HG02970 (cell line): ENCODE results near the gene PNLIPRP2.

Experiments
- ATAC-seq: cut with Tn5 transposase; IDR thresholded peaks from one replicate; pipeline ENCODE4 v1.9.1; 2021; ENCODE audit warnings: mild to moderate bottlenecking, moderate library complexity, moderate number of reproducible peaks; ENCODE audit not compliant: unreplicated experiment, low FRiP score

Gene PNLIPRP2

DNA sequence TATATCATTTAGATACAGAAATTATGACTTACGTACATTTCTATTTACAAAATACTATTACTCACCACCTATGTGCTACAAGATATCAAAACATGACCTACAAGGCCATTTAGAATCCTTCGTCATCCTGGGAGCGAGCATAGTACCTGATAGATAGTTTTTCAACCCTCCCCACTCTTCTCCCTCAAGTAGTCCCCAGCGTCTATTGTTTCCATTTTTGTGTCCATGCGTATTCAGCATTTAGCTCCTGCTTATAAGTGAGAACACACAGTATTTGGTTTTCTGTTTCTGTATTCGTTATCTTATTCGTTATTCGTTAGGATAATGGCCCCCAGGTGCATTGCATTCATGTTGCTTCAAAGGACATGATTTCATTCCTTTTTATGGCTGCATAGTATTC lies 28.1 kb downstream of the PNLIPRP2 start:
- no peak for ATAC-seq

- no peak for ATAC-seq
Measured at GRCh38 chr10:116653885-116654284, 33.1 kb downstream of the PNLIPRP2 start.

GRCh38 chr10:116654816-116655215 lies 34.1 kb downstream of the PNLIPRP2 start:
- no peak for ATAC-seq

- no peak for ATAC-seq
Measured at GRCh38 chr10:116655568-116655967, 34.8 kb downstream of the PNLIPRP2 start.

DNA sequence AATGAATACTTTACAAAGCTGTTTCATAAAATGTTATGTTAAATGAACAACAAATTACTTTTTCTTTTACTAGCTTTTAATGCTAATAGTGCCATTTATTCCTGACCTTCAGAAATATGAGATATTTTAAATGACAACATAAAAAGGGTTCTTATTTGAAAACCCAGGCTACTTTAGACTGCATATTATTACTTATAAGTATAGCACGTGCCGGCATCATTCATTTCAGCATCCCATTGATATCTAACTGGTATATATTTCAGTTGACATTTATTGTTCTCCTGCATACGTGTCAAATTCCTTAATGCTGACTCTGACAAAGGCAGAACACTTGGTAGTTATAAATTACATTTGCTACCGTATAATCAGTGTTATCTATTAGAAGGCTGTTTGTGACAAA lies 35.3 kb downstream of the PNLIPRP2 start:
- no peak for ATAC-seq

DNA sequence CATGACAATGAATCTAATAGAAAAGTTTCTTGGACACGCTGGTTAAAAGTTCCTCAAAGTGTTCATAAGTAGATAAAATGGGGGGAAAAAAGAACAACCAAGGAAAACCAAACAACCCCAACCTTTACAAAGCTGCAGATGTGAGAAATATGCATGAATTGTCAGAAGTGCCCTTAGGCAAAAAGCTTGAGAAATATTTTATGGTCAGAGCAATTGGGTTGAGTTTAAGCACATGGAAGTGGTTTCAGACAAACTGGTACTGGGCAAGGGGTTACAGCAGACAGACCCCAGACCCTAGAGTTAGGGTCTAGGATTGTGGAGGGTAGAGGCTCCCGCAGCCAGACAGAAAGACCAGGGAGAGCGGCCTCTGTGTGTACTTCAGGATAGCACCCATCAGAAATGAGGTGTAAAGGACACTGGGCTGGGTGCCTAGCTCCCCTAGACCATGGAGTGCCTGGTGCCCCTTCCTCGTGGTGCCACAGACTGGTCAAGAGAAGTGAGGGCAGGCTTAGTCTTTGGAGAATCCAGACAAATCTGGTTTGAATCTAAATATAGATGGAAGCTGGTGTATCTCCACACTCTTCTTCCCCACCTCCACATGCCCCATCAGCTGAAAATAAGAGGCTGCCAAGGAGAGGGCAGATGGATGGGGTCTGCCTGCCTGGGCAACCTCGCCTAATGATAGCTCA lies 37.3 kb downstream of the PNLIPRP2 start:
- no peak for ATAC-seq

DNA sequence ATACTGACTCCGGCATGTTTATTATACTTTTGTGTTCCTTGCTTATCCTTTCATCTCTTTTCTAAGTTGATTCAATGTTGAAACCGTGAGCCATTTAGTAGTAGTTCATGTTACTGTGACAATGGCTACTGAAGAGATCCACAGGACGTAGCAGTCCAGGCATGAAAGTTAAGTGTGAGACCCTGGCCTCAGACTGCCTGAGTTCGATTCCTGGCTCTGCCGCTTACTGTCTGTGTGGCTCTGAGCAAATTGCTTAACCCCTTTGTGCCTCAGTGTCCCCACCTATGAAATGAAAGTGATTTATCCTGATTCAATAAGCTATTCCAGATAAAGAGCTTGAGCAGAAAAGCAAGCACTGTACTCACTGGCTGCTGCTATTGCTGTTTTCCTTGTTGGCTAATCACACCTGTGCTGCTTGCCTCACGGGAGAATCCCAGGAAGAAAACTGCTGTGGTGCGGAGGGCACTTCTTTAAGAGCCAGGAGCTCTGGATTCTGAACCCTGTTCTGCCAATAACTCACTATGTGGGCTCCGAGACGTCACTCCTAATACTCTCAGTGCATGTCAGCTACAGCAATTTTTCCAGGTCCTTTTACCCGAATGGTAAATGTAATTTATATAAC lies 38.4 kb downstream of the PNLIPRP2 start:
- no peak for ATAC-seq

DNA sequence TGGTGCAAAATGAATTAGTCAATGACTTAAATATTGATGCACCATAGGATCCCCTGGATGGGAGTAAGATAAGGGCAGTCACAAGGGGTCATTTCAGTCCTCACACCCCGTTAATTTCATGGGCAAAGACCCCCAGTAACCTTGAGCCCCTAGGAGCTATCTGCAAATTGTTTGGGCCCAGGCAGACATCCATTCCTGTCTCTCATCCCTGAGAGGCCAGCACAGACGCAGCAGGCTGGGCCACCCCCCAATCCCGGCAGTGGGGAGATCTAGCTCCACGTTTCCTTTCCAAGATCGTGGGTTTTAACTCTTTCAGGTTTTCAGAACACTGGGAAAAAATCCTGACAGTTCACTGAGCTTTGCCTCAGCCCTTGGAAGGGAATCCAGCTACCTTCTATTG lies 40.1 kb downstream of the PNLIPRP2 start:
- ATAC-seq = no peak

- ATAC-seq = no peak
Measured at GRCh38 chr10:116663342-116663741, 42.6 kb downstream of the PNLIPRP2 start.

- ATAC-seq = no peak
Measured at GRCh38 chr10:116664631-116665030, 43.9 kb downstream of the PNLIPRP2 start.

- ATAC-seq = no peak
Measured at GRCh38 chr10:116665541-116666125, 44.9 kb downstream of the PNLIPRP2 start.

- ATAC-seq = no peak
Measured at GRCh38 chr10:116667484-116667883, 46.7 kb downstream of the PNLIPRP2 start.

DNA sequence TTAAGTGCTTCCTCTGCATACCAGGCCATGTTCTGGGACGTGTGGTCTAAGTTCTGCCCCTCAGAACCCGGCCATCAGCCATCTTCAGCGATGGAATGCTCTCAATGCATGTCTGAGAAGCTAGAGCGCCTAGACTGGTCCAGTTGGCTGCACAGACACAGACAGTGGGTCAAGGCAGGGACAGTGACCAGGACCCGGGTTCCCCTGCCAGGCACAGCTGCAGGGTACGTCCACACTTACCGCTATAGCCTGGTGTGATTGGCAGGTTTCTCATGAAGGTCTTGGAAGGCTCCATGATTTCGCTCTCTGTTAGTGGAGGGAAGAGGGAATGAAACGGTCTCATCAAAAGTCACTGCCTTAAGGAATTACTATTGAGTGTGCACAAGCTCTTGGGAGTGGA lies 47.3 kb downstream of the PNLIPRP2 start:
- no peak for ATAC-seq

GRCh38 chr10:116668446-116668845 lies 47.7 kb downstream of the PNLIPRP2 start:
- no peak for ATAC-seq

- ATAC-seq = no peak
Measured at GRCh38 chr10:116669080-116669479, 48.3 kb downstream of the PNLIPRP2 start.

- no peak for ATAC-seq
Measured at GRCh38 chr10:116669832-116670644, 49.3 kb downstream of the PNLIPRP2 start.

DNA sequence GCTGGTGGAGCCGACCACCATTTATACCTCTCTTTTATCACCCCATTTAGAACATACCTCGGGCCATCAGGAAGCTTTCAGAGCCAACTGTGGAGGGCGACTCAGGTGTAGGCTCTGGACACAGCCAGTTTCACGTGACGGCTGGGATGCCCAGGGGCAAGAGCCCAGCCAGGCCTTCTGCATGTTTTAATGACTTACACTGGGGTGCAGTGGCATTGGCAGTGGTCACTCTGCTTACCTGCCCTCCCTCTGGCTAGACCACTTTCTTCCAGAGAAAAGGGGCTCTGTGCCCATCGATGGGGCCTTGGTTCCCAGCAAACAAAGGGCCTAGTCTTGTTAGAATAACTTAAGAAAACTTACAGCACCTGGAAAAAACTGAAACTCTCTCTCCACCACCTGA lies 50.0 kb downstream of the PNLIPRP2 start:
- ATAC-seq = no peak

DNA sequence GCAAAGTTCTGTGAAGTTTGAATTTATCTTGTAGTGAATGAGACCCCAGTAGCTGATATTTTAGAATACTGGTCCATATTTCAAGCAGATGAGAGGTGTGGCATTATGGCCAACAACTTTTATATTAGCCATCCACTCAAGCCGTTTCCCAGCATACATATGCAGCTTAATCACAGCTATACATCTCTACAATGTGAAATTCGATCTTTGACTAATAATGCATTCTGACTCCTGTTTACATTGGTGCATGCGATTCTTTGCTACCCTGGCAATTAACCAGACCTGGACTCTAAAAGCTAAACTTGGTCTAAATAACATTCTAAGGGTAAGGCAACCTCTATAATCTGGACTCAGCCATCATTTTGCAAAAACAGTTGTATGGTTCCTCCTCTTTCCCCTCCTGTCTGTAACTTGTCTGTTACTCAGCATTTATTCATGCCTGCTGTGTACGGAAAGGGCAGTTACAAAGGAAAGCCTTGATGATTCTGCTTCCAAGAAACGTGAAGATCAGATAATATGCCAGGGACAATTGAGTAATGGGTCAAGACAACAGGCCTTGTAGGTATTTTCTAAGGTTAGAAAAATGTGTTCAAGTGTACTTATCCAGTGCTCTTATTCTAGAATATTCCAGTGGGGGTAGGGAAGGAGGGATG lies 50.6 kb downstream of the PNLIPRP2 start:
- ATAC-seq = no peak

DNA sequence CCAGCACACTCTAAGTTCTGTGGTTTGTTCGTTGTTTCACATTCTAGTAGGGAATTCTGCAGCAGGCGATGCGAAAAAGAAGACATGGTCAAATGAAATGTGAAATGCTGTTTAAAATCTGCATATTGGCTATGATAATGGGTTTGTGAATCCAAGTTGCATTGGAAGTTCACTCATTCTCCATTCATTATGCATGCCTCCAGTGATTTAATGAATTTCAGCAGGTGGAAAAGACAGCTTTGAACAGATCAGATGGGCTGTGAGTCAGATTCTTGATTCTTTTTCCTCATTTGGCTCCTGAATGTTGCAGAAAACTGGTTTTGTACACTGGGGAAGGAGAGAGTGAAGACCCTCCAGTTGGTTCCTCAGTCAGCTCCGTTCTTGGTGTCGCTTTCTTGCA lies 52.1 kb downstream of the PNLIPRP2 start:
- ATAC-seq = no peak

DNA sequence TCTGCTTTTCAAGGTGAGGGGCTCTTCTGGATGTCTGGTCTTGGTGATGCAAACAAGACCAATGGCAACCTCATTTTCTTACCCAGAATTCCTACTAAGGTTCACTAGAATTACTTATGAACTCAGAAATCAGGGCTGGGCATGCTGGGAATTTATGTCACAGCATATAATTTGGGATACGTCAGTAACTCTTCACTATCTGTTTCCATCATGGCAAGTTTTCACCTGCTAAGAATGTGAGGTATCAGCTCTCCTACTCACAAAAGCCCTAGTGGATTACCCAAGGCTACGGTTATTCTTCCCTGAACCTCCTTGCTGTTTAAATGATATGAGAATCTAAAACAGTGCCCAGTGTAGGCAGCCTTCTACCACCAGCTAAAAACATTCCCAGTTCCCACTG lies 53.1 kb downstream of the PNLIPRP2 start:
- no peak for ATAC-seq
